Measurements from ENCODE around the gene AMOTL2. TPM values are rescaled to one million over a fixed set of nuclear protein-coding genes. Genes with fewer than 3 reads are reported as not detected.

Gene AMOTL2
- total RNA-seq, 1 experiment from 2014 or later: 146 TPM

GRCh38 chr3:134344560-134344959 is 29.7 kb downstream of the AMOTL2 start:
- ATAC-seq (no peak), DNase-seq (ENCODE audit: low read depth, low spot score) (no peak)
- Histone ChIP-seq H3K36me3 (ENCODE audit: control insufficient read depth, insufficient read depth, low read length) (no peaks in the 10 kb centered on the region), H3K9me3 (ENCODE audit: control insufficient read depth, insufficient read depth, low read depth, low read length) (no peaks in the 10 kb centered on the region; the same call in 1 of the 2 replicates), H3K27me3 (ENCODE audit: control insufficient read depth, insufficient read depth, low read length) (no peaks in the 10 kb centered on the region), H3K4me1 (ENCODE audit: control insufficient read depth, insufficient read depth, low read length) (0 out of 2 replicates have a peak, but pooled peaks cover 6% of the 10 kb centered on the region), H3K27ac (ENCODE audit: low read length) (peak overlapping the region; percentile 53; the same call in 1 of the 2 replicates), H3K4me3 (ENCODE audit: low read depth in 2 of 2, low read length in 2 of 2) (no peak overlapping the region)
- intact Hi-C loops (cut with micrococcal nuclease; ENCODE audit: unreplicated experiment) (no loop called here), in situ Hi-C loops (cut with HindIII; ENCODE audit: low pct_unique_long_range_greater_than_20kb, low sequenced_read_pairs) (no loop called here)
- POLR2A ChIA-PET: no interaction called here
- no TSS peak for BruUV-seq (replicated peaks)
- no peak for TF ChIP-seq CTCF (IDR thresholded peaks at IDR 0.05)
- TF ChIP-seq TCF7L2 (IDR thresholded peaks at IDR 0.05; ENCODE audit: low read depth, low read length): no peak
- TF ChIP-seq SIN3A (IDR thresholded peaks at IDR 0.05; ENCODE audit: borderline replicate concordance, insufficient read depth, low read depth, low read length): no peak
- TF ChIP-seq, protein P1, sequence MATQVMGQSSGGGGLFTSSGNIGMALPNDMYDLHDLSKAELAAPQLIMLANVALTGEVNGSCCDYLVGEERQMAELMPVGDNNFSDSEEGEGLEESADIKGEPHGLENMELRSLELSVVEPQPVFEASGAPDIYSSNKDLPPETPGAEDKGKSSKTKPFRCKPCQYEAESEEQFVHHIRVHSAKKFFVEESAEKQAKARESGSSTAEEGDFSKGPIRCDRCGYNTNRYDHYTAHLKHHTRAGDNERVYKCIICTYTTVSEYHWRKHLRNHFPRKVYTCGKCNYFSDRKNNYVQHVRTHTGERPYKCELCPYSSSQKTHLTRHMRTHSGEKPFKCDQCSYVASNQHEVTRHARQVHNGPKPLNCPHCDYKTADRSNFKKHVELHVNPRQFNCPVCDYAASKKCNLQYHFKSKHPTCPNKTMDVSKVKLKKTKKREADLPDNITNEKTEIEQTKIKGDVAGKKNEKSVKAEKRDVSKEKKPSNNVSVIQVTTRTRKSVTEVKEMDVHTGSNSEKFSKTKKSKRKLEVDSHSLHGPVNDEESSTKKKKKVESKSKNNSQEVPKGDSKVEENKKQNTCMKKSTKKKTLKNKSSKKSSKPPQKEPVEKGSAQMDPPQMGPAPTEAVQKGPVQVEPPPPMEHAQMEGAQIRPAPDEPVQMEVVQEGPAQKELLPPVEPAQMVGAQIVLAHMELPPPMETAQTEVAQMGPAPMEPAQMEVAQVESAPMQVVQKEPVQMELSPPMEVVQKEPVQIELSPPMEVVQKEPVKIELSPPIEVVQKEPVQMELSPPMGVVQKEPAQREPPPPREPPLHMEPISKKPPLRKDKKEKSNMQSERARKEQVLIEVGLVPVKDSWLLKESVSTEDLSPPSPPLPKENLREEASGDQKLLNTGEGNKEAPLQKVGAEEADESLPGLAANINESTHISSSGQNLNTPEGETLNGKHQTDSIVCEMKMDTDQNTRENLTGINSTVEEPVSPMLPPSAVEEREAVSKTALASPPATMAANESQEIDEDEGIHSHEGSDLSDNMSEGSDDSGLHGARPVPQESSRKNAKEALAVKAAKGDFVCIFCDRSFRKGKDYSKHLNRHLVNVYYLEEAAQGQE (IDR thresholded peaks at IDR 0.05; ENCODE audit: insufficient read depth in 1 of 2, low read depth in 2 of 2, low read length in 1 of 2): no peak
- no peak for TF ChIP-seq POLR2AphosphoS5 (IDR thresholded peaks at IDR 0.05; ENCODE audit: low read depth, low read length)
- CTCF ChIA-PET: no interaction called here

GRCh38 chr3:134342259-134342658 is 32.0 kb downstream of the AMOTL2 start:
- Histone ChIP-seq H3K4me3 (ENCODE audit: low read depth in 2 of 2, low read length in 2 of 2) (no peak overlapping the region), H3K27ac (ENCODE audit: low read length) (no peak overlapping the region), H3K9me3 (ENCODE audit: control insufficient read depth, insufficient read depth, low read depth, low read length) (no peaks in the 10 kb centered on the region; the same call in 1 of the 2 replicates), H3K4me1 (ENCODE audit: control insufficient read depth, insufficient read depth, low read length) (0 out of 2 replicates have a peak, but pooled peaks cover 2% of the 10 kb centered on the region), H3K27me3 (ENCODE audit: control insufficient read depth, insufficient read depth, low read length) (no peaks in the 10 kb centered on the region), H3K36me3 (ENCODE audit: control insufficient read depth, insufficient read depth, low read length) (no peaks in the 10 kb centered on the region)
- ChIA-PET CTCF (no interaction called here), POLR2A (interaction anchor here (0.7 kb wide), 1 partner anchor 242 kb away, joined by 3 read pairs; no protein-coding TSS in a partner anchor)
- TF ChIP-seq CTCF (IDR thresholded peaks at IDR 0.05) (no peak), TCF7L2 (IDR thresholded peaks at IDR 0.05; ENCODE audit: low read depth, low read length) (no peak), SIN3A (IDR thresholded peaks at IDR 0.05; ENCODE audit: borderline replicate concordance, insufficient read depth, low read depth, low read length) (no peak), POLR2AphosphoS5 (IDR thresholded peaks at IDR 0.05; ENCODE audit: low read depth, low read length) (no peak)
- TF ChIP-seq, protein P1 (IDR thresholded peaks at IDR 0.05; ENCODE audit: insufficient read depth in 1 of 2, low read depth in 2 of 2, low read length in 1 of 2): no peak
- ATAC-seq (no peak), DNase-seq (ENCODE audit: low read depth, low spot score) (no peak)
- in situ Hi-C loops (cut with HindIII; ENCODE audit: low pct_unique_long_range_greater_than_20kb, low sequenced_read_pairs): no loop called here
- intact Hi-C loops (cut with micrococcal nuclease; ENCODE audit: unreplicated experiment): no loop called here
- no TSS peak for BruUV-seq (replicated peaks)

Measured in Panc1 (cell line).